A549 (cell line): Measurements from ENCODE around the gene RFPL2. TPM values are rescaled to one million over a fixed set of nuclear protein-coding genes. Genes with fewer than 3 reads are reported as not detected.

Experiments
- ATAC-seq, 2 experiments: fragments of 200-7000 bp in 1 of 2; fragments of >200 bp in 1 of 2; cut with Nextera tagmentation in 1 of 2; cut with Tn5 transposase in 1 of 2; 3 replicates each; pipeline versions ENCODE4 v1.8.0 to v1.9.1; 2018 to 2020; ENCODE audit warnings: mild to moderate bottlenecking in 1 of 2, moderate library complexity in 1 of 2
- CTCF ChIA-PET: fragments of 300-600 bp; sonication (Branson Sonifier 250); formaldehyde crosslinking; extraction: SDS; loops from one replicate; lab custom pipeline; 2021; ENCODE audit warnings: antibody characterized with exemption, inconsistent platforms; lab: Yijun Ruan, JAX
- POLR2A ChIA-PET: fragments of 350-600 bp; formaldehyde crosslinking; extraction: SDS; loops from one replicate; lab custom pipeline; 2021; ENCODE audit warnings: antibody characterized with exemption, inconsistent platforms; lab: Yijun Ruan, JAX
- DNase-seq, 2 experiments: peaks; one replicate each; pipeline versions ENCODE4 v3.0.0 to v3.0.0-alpha.2; 2011 to 2016; ENCODE audit warnings: low read depth in 1 of 2, low spot score in 1 of 2
- FAIRE-seq: peaks from 2 replicates; lab custom pipeline; 2011; peaks lifted over from hg19 to GRCh38; lab: Jason Lieb, UNC
- H3K27ac ChIP-seq, 2 experiments: fragments of >200 bp; sonication (Bioruptor Twin); formaldehyde crosslinking; 3 replicates each; pipeline ENCODE4 v1.5.1; 2016 to 2017
- H3K4me1 ChIP-seq: fragments of >200 bp; sonication (Bioruptor Twin); formaldehyde crosslinking; 3 replicates; pipeline ENCODE4 v1.6.1; 2016
- H3K4me2 ChIP-seq: fragments of >200 bp; sonication (Bioruptor Twin); formaldehyde crosslinking; 3 replicates; pipeline ENCODE4 v1.6.1; 2016
- H3K4me3 ChIP-seq: fragments of >200 bp; sonication (Bioruptor Twin); formaldehyde crosslinking; 3 replicates; pipeline ENCODE4 v1.5.1; 2016
- H3K9me3 ChIP-seq: fragments of >200 bp; sonication (Bioruptor Twin); formaldehyde crosslinking; 3 replicates; pipeline ENCODE4 v1.6.1; 2016
- CHD2 ChIP-seq: fragments of 150-350 bp; IDR thresholded peaks from 2 replicates; pipeline ENCODE4 v1.6.1; 2014; ENCODE audit warnings: low read length; ENCODE audit not compliant: partially characterized antibody
- CHD4 ChIP-seq: fragments of 200-600 bp; sonication (generic); IDR thresholded peaks from 2 replicates; pipeline ENCODE4 v1.6.1; 2016; ENCODE audit warnings: antibody characterized with exemption, mild to moderate bottlenecking, borderline replicate concordance
- CTCF ChIP-seq: fragments of >200 bp; sonication (Bioruptor Twin); formaldehyde crosslinking; IDR thresholded peaks from 3 replicates; pipeline ENCODE4 v1.5.1; 2016
- ELK1 ChIP-seq: fragments of 150-350 bp; IDR thresholded peaks from 2 replicates; pipeline ENCODE4 v1.6.1; 2014; ENCODE audit warnings: low read depth, mild to moderate bottlenecking, low read length
- EP300 ChIP-seq, 2 experiments: fragments of >200 bp; sonication (Bioruptor Twin); formaldehyde crosslinking; IDR thresholded peaks; 2 replicates in 1 of 2; 3 replicates in 1 of 2; pipeline ENCODE4 v1.6.1; 2016 to 2017
- FOSL2 ChIP-seq, 2 experiments: fragments of 450-650 bp in 1 of 2; fragments of >200 bp in 1 of 2; sonication (Bioruptor Twin) in 1 of 2; formaldehyde crosslinking; IDR thresholded peaks; 2 replicates each; pipeline versions ENCODE4 v1.5.0 to v1.6.1; 2016 to 2020; ENCODE audit warnings: mild to moderate bottlenecking in 1 of 2, moderate library complexity in 1 of 2
- GATA3 ChIP-seq: IDR thresholded peaks from 2 replicates; pipeline ENCODE4 v1.6.1; 2012; ENCODE audit warnings: borderline replicate concordance
- HES2 ChIP-seq: fragments of >200 bp; sonication (Bioruptor Twin); formaldehyde crosslinking; IDR thresholded peaks from 2 replicates; pipeline ENCODE4 v1.6.1; 2016
- HEYL ChIP-seq: fragments of 250-450 bp; sonication (Bioruptor Pico); IDR thresholded peaks from 2 replicates; pipeline ENCODE4 v1.8.0; 2021; ENCODE audit warnings: mild to moderate bottlenecking, moderate library complexity
- HOXB13 ChIP-seq: fragments of 250-450 bp; sonication (Bioruptor Pico); IDR thresholded peaks from 2 replicates; pipeline ENCODE4 v1.5.0; 2020; ENCODE audit warnings: low read depth, mild to moderate bottlenecking, moderate library complexity
- HOXB5 ChIP-seq: fragments of 250-450 bp; sonication (Bioruptor Pico); IDR thresholded peaks from 2 replicates; pipeline ENCODE4 v1.5.0; 2020; ENCODE audit warnings: mild to moderate bottlenecking, moderate library complexity
- JUN ChIP-seq, 2 experiments: fragments of >200 bp; sonication (Bioruptor Twin); formaldehyde crosslinking; IDR thresholded peaks; 2 replicates in 1 of 2; 3 replicates in 1 of 2; pipeline ENCODE4 v1.6.1; 2016 to 2017
- JUNB ChIP-seq: fragments of >200 bp; sonication (Bioruptor Twin); formaldehyde crosslinking; IDR thresholded peaks from 2 replicates; pipeline ENCODE4 v1.6.1; 2016
- KDM1A ChIP-seq: fragments of 200-600 bp; sonication (generic); IDR thresholded peaks from 2 replicates; pipeline ENCODE4 v1.6.1; 2016; ENCODE audit warnings: low read depth, mild to moderate bottlenecking
- MAZ ChIP-seq: fragments of 150-350 bp; IDR thresholded peaks from 2 replicates; pipeline ENCODE4 v1.6.1; 2014; ENCODE audit warnings: antibody characterized with exemption, low read depth, low read length, borderline replicate concordance
- MYC ChIP-seq: IDR thresholded peaks from 2 replicates; pipeline ENCODE4 v1.6.1; 2012; ENCODE audit warnings: mild to moderate bottlenecking, inconsistent platforms, low read length, improper control_type of control experiment, borderline replicate concordance
- RARB ChIP-seq: fragments of 250-450 bp; sonication (Bioruptor Pico); IDR thresholded peaks from 2 replicates; pipeline ENCODE4 v1.8.0; 2021; ENCODE audit warnings: mild to moderate bottlenecking, moderate library complexity
- RCOR1 ChIP-seq: fragments of 150-350 bp; IDR thresholded peaks from 2 replicates; pipeline ENCODE4 v1.6.1; 2014; ENCODE audit warnings: antibody characterized with exemption, low read length, low read depth
- REST ChIP-seq: fragments of 200-600 bp; sonication (generic); IDR thresholded peaks from 2 replicates; pipeline ENCODE4 v1.6.1; 2016; ENCODE audit warnings: antibody characterized with exemption, mild to moderate bottlenecking, moderate library complexity
- RFX5 ChIP-seq: fragments of 450-650 bp; IDR thresholded peaks from 2 replicates; pipeline ENCODE4 v1.7.1; 2014; ENCODE audit warnings: antibody characterized with exemption, mild to moderate bottlenecking, moderate library complexity
- SMC3 ChIP-seq: fragments of >200 bp; sonication (Bioruptor Twin); formaldehyde crosslinking; IDR thresholded peaks from 3 replicates; pipeline ENCODE4 v1.6.1; 2018; ENCODE audit warnings: inconsistent platforms
- SREBF2 ChIP-seq: fragments of 450-650 bp; IDR thresholded peaks from 2 replicates; pipeline ENCODE4 v1.6.1; 2014; ENCODE audit warnings: mild to moderate bottlenecking, moderate library complexity
- TFCP2L1 ChIP-seq: fragments of 250-450 bp; sonication (Bioruptor Pico); IDR thresholded peaks from 2 replicates; pipeline ENCODE4 v1.5.0; 2021; ENCODE audit warnings: mild to moderate bottlenecking
- TP53 ChIP-seq: fragments of 250-450 bp; sonication (Bioruptor Pico); IDR thresholded peaks from 2 replicates; pipeline ENCODE4 v1.5.0; 2021; ENCODE audit warnings: mild to moderate bottlenecking, moderate library complexity
- ZC3H11A ChIP-seq: fragments of 450-650 bp; IDR thresholded peaks from 2 replicates; pipeline ENCODE4 v1.6.1; 2014; ENCODE audit warnings: antibody characterized with exemption, mild to moderate bottlenecking
- WGBS: methylation state at CpG from one replicate; pipeline ENCODE4 v1.1.6; 2017; ENCODE audit errors: missing lambda C conversion rate; 5-methylcytosine and 5-hydroxymethylcytosine counted together
- polyA plus RNA-seq, 4 experiments: library from polyadenylated mRNA; depleted of rRNA in 3 of 4; stranded (reverse); fragments of >200 nt; fragmentation: RNase III in 1 of 4; extraction: RNeasy Plus Mini Kit Qiagen cat#74134 plus additional on column Dnase treatment in 1 of 4; gene quantifications; 2 replicates in 3 of 4; 3 replicates in 1 of 4; pipeline ENCODE4 v1.2.3, GENCODE V29; 2011 to 2017

RFPL2 gene
- polyA plus RNA-seq, 2 of the 4 experiments (the other 2 are of a cell fraction): 0.19 to 0.25 TPM

- POLR2A ChIA-PET: no interaction called here
- no peak for FAIRE-seq
Observed at GRCh38 chr22:32237906-32238305, 33.0 kb upstream of the RFPL2 start.

GRCh38 chr22:32236970-32237369 lies 32.1 kb upstream of the RFPL2 start:
- no peak for ATAC-seq
- no peak for TF ChIP-seq EP300 (IDR thresholded peaks at IDR 0.05)
- no peak for TF ChIP-seq MYC
- no peak for TF ChIP-seq CHD2
- no peak for TF ChIP-seq KDM1A
- no peak for TF ChIP-seq TP53 (CRISPR knock-in tag)
- TF ChIP-seq RFX5: no peak
- TF ChIP-seq HOXB5: no peak
- no peak for TF ChIP-seq FOSL2 (IDR thresholded peaks at IDR 0.05)
- no peak for TF ChIP-seq FOSL2 (CRISPR knock-in tag; IDR thresholded peaks at IDR 0.05)
- TF ChIP-seq SMC3: no peak
- no peak for TF ChIP-seq GATA3
- TF ChIP-seq HOXB13 (CRISPR knock-in tag): no peak
- TF ChIP-seq CTCF: no peak
- no peak for TF ChIP-seq HES2
- TF ChIP-seq MAZ: no peak
- no peak for TF ChIP-seq SREBF2
- TF ChIP-seq ELK1: no peak
- TF ChIP-seq RCOR1: no peak
- Histone ChIP-seq H3K4me3 (no peak overlapping the region), H3K4me1 (no peaks in the 10 kb centered on the region), H3K4me2 (no peak overlapping the region), H3K9me3 (no peaks in the 10 kb centered on the region), H3K27ac (no peak overlapping the region)
- no peak for DNase-seq
- ChIA-PET POLR2A (no interaction called here), CTCF (interaction anchor here (1.1 kb wide), 1 partner anchor 29 kb away, joined by 3 read pairs; no protein-coding TSS in a partner anchor)
- 85% methylated on average over 8 of the region's 8 CpGs for WGBS
- no peak for FAIRE-seq

More at GRCh38 chr22:32237906-32238305, 33.0 kb upstream of the RFPL2 start:
- TF ChIP-seq RARB (no peak), REST (no peak), HEYL (CRISPR knock-in tag) (no peak), JUN (IDR thresholded peaks at IDR 0.05) (no peak), ZC3H11A (no peak), CHD4 (no peak), TFCP2L1 (CRISPR knock-in tag) (no peak), JUNB (no peak)
- no peak for DNase-seq
- no peaks in the 10 kb centered on the region for H3K4me1 ChIP-seq
- no peak overlapping the region for H3K4me2 ChIP-seq
- ATAC-seq: no peak
- no peaks in the 10 kb centered on the region for H3K9me3 ChIP-seq
- no peak overlapping the region for H3K27ac ChIP-seq
- CTCF ChIA-PET: interaction anchor here (0.6 to 1.1 kb wide), 3 partner anchors 28 to 133 kb away, joined by 3 to 5 read pairs (median 3); no protein-coding TSS in a partner anchor
- 89% methylated on average over 1 of the region's 1 CpG for WGBS
- no peak overlapping the region for H3K4me3 ChIP-seq
